IPS DF 4.7 (cell line): ENCODE results near the gene TLNRD1.

Source experiments
- DNase-seq: peaks from one replicate; pipeline ENCODE4 v3.0.0-alpha.2; 2013; ENCODE audit warnings: low spot score; ENCODE audit errors: extremely low read depth

The TLNRD1 gene

GRCh38 chr15:81001152-81002008 lies 657 bp downstream of the TLNRD1 start:
- no peak for DNase-seq

- no peak for DNase-seq
Observed at GRCh38 chr15:81002009-81002330, 1.2 kb downstream of the TLNRD1 start.

GRCh38 chr15:81002331-81003096 lies 1.8 kb downstream of the TLNRD1 start:
- DNase-seq, result no peak

DNA sequence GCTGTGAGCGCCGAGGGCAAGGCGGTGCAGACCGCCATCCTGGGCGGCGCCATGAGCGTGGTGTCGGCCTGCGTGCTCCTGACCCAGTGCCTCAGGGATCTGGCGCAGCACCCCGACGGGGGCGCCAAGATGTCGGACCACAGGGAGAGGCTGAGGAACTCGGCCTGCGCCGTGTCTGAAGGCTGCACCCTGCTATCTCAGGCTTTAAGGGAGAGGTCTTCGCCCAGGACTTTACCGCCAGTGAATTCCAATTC lies 2.3 kb downstream of the TLNRD1 start:
- DNase-seq, result no peak

- DNase-seq, result no peak
Observed at GRCh38 chr15:81006124-81006523, 5.4 kb downstream of the TLNRD1 start.

GRCh38 chr15:81007428-81008064 lies 6.8 kb downstream of the TLNRD1 start:
- no peak for DNase-seq

DNA sequence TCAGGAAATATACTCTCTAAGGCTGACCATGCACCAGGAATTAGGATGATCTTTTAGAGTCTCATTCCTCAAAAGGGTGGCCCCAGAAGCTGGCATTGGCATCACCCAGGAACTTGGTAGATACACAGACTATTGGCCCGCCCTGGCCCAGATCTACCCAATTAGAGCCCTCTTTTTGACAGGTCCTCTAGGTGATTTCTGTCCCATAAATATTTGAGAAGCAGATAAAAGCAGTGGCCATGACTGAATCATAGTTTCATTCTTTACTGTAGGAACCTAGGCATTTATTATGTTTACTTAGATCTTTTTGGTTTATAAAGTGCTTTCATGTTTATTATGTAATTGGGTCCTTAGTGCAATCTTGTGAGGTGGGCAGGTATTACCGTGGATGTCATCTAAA lies 7.6 kb downstream of the TLNRD1 start:
- no peak for DNase-seq

- no peak for DNase-seq
Observed at GRCh38 chr15:81010086-81010485, 9.4 kb downstream of the TLNRD1 start.

DNA sequence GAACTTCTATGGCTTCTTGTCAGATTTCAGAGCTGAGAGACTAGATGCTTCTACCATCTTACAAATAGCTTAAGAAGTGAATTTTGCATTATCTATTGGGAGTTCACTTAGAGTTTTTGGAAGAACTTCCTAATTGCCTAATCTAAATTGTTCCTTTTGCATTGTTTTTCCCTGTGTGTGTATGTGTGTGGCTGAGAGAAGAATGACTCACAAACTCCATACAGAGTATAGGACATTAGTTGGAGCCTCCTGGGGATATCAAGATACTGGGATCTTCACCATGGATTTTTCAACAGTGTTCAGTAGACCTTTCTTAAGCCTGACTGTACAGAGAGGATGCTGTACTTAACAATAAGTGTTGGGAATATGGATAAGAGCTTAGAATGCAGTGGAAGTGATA lies 10.9 kb downstream of the TLNRD1 start:
- DNase-seq, result no peak

DNA sequence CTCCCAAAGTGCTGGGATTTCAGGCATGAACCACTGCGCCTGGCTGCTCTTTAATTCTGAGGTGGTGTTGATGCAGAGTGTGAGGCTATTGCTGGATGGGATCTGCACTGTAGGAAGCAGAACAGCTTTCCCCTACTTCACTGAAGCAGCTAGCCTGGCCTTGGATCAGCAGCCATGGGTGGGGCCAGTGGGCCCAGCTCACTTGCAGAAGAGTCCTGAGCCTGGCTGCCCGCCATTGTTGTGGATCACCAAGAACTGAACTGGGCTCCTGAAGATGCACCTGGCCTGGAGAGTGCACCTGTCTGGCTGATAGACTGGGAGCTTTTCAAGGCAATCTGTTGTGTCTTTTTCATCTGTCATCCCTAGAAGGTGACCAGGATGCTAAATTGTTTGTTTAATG lies 11.9 kb downstream of the TLNRD1 start:
- DNase-seq, result no peak

DNA sequence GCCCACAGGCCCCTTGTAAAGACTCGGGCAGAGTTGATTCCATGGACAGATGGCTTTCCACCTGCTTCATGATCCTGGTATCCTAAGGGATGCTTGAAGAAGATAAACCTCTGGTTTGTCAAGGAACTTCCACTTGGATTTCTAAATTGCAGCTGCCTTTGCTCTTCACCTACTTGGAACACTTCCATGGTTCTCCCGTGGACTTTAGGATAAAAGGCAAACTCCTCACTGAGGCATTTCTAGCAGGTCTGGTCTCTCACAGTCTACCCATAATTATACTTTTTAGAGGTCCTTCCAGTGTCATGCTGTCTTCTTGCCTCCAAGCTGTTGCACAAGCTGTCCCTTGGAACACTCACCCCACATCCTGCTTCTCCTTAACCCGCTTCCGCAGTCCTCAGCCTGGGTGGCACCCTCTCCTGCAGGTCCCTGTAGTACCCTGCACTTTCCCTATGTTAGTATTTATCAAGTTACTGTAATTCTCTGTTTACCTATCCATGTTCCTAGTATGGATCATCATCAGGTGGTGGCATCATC lies 12.7 kb downstream of the TLNRD1 start:
- DNase-seq, result no peak

DNA sequence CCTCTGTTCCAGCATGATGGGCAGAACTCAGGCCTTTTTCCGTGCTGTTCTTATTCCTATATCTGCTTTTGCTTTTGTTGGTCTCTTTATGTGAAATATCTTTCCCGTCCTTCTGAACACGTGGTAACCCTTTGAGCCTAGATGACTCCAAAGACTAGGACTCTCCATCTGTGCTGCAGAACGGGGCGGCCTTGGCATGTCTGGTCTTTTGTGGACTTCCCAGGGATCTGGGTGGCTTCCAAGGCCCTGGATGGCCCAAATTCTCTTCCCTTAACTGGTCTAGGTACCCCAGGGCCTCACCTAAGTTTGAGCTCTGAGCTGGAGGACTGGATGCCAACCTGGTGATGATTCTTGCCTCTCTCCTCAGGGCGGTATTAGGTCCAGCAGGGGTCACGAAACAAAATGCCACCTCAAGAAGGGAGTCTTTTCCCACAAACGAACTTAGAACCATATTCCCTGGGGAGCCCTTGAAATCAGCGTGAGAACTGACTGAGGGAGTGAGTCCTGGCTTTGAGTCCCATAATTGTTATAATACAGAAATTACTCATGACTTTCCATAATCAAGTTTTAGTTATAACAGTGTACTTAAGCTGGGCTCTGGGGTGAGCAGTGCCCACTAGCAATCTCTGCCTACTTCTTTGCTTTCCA lies 13.8 kb downstream of the TLNRD1 start:
- DNase-seq, result no peak

DNA sequence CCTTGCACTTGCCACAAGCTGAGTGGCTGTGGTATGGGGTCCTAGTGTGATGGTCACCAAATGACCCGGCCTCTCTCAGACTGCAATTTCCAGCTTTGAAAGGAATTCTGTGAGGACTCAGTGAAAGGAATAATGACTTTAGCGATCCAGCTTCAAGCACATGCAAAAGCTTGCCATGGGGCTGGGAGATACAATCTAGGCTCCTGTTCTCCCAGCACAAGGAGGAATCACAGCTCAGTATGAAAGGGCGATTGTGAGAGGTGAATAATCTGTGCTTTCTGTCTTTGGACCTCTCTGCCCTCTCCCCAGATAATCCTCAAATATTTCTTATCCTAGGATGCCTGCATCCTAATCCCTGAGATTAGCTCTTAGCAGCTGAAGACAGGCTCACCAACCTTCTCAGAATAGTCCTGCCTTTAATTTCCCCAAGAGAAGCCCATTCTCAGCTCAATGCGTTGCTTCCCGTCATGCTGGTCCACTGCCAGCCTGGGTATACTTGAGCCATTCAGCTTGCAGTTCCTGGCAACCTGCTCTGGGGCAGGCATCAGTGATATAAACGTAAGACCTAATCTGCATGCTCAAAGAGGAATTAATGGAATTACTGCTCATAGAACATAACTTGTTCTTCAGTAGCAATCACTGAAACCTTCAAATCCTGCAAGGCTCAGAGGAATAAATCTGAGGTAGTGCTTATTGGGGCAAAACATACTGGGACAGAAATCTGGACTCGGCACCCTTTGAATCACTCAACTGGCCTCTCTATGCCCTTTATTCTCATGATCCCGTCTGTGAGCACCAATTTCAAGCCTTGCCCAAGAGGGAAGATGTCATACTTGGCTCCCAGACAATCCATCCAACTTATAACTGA lies 15.1 kb downstream of the TLNRD1 start:
- no peak for DNase-seq

- no peak for DNase-seq
Observed at GRCh38 chr15:81016489-81017068, 15.9 kb downstream of the TLNRD1 start.

GRCh38 chr15:81018197-81018596 lies 17.5 kb downstream of the TLNRD1 start:
- no peak for DNase-seq

DNA sequence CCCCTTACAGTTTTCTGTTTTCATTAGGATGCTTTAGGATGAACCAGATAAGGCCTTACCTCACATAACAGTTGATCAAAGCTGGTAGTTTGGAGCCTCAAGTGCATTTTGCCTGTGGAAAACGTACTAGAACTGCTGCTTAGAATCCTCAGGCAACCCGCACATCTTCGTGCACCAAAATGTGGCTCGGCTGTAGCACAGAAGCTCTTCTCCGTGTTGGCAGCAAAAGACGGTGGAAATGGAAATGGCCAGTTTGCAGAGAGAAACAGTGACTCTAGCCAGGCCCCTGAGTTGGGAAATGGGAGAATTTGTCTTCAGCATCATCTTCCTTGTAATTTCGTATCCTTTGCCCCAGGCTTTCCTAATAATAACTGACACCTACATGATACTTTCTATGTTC lies 20.6 kb downstream of the TLNRD1 start:
- no peak for DNase-seq

DNA sequence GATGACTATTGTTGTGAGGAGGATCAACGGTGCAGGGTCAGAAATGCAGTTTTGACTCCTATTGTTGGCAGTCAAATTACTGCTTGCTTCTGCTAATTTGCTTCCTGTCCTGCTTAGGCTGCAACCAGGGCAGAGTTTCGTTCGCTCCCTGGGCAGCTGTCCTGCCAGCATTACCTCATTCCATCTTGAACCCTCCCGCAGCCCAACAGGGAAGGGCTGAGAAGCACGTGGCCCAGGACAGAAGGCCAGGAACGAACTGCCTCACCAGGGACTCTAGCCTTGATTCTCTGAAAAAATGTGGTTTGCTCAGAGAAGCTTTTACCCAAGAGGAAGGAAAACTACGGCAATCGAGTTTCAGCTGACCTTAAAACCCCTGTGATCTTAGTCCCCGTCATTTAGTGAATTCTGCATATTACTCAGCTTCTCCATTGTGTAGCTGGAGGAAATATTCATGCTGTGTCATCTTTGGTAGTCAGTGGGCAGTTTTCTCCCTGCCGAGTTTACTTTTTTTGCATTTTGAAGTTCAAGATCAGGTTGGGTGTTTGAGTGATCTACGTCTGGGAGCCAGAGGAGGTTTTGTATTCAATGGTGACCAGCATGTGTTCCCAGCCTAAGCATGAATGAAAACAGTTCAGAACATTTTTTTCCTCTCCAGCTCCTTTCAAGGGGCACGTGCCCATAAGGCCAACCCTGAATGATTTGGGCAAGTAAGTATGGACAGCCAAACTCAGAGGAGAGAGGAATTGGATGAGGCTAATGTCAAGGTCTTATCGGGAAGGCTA lies 23.0 kb downstream of the TLNRD1 start:
- DNase-seq, result no peak

DNA sequence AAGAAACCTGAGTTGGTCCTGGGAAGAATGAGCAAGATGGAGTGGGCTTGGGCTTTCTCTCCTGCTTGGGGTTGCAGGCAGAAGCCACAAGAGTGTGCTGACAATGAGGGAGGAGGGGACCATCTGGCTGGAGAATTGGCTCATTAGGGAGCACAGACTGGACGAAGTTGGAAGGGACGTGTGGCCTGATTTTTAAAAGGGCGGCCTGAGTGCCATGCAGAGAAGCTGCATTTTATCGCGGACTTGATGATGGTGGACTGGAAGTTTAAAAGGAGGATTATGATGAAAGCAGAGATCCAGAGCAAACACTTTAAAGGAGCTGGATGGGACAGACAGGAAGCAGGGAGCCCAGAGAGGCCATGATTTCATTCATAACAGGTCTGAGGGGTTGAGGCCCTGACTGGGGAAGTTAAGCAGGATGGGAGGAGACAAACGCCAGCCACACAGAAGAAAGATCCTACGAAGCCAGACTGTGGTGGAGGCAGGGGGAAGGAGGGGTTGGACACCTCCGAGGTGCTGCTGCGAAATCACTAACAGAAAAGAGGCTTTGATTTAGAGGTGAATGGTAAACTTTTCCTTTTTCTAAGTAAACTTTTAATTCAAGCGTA lies 23.6 kb downstream of the TLNRD1 start:
- DNase-seq, result no peak

DNA sequence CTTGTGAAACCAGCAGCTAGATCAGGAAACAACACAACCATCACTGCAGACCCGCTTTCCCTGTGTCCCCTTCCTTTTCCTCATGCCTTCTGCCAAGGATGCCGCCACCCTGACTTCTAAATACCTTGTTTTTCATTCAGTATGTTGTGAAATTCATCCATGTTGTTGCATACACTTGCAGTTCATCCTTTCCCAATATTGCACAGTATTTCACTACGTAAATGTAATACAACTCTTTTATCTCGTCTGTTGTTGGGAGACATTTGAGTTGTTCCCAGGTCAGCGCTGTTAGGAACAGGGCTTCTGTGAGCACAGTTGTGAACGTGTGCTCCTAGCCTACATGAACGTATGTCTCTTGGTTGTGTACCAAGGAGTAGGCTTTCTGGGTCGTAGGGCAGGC lies 24.2 kb downstream of the TLNRD1 start:
- no peak for DNase-seq
